ENCODE measurements around the gene PRKCB.

DNA sequence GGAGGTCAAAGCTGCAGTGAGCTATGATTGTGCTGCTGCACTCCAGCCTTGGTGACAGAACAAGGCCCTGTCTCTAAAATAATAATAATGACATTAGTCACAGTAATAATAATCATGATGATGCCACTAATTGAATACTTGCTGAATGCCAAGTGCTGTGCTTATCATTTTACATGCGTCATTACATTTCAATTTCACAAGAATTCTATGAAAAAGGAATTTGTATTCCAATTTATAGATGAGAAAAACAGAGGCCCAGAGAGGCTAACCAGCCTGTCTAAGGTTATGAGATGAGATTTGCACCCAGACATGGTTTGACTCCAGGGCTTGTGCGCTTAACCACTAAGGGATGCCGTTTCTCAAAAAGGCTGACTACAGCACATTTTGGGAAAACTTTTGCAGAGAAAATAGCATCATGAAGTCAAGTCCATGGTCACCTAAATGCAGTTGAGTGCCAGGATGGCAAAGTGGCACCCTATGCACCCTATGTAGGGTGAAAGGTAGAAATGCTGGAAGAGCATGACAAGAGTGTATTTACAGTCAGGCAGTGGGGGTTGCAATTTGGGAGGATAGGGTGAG lies 276.0 kb downstream of the PRKCB start:
- TF ChIP-seq, protein P1, sequence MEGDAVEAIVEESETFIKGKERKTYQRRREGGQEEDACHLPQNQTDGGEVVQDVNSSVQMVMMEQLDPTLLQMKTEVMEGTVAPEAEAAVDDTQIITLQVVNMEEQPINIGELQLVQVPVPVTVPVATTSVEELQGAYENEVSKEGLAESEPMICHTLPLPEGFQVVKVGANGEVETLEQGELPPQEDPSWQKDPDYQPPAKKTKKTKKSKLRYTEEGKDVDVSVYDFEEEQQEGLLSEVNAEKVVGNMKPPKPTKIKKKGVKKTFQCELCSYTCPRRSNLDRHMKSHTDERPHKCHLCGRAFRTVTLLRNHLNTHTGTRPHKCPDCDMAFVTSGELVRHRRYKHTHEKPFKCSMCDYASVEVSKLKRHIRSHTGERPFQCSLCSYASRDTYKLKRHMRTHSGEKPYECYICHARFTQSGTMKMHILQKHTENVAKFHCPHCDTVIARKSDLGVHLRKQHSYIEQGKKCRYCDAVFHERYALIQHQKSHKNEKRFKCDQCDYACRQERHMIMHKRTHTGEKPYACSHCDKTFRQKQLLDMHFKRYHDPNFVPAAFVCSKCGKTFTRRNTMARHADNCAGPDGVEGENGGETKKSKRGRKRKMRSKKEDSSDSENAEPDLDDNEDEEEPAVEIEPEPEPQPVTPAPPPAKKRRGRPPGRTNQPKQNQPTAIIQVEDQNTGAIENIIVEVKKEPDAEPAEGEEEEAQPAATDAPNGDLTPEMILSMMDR (conservative IDR thresholded peaks at IDR 0.05 in 1 of 2, IDR thresholded peaks at IDR 0.05 in 1 of 2; ENCODE audit: extremely low read depth in 1 of 2, insufficient read depth in 1 of 2, low read depth in 1 of 2, low read length in 2 of 2): no peak
- no peak for TF ChIP-seq EZH2 (IDR thresholded peaks at IDR 0.05; ENCODE audit: borderline replicate concordance, low read length)
